Keratinocyte (primary cell): ENCODE data around the gene FBXO42. TPM values are rescaled to one million over a fixed set of nuclear protein-coding genes. Genes with fewer than 3 reads are reported as not detected.

Experiments
- DNase-seq: peaks from one replicate; pipeline ENCODE4 v3.0.0-alpha.2; 2011; ENCODE audit warnings: low read depth, missing footprints, low spot score
- FAIRE-seq: peaks from 2 replicates; lab custom pipeline; 2011; peaks lifted over from hg19 to GRCh38; lab: Jason Lieb, UNC
- H2AFZ ChIP-seq: 2 replicates; pipeline ENCODE4 v1.6.0; 2012; ENCODE audit warnings: low read length, control low read depth, inconsistent platforms; ENCODE audit not compliant: control insufficient read depth
- H3K27ac ChIP-seq: 2 replicates; pipeline ENCODE4 v1.5.1; 2011; ENCODE audit warnings: low read length; ENCODE audit not compliant: control insufficient read depth, insufficient read depth
- H3K27me3 ChIP-seq: 3 replicates; pipeline ENCODE4 v1.6.0; 2011; ENCODE audit warnings: low read length; ENCODE audit not compliant: control insufficient read depth, insufficient read depth; ENCODE audit errors: extremely low read depth
- H3K36me3 ChIP-seq, 2 experiments: 2 replicates in 1 of 2; 3 replicates in 1 of 2; pipeline ENCODE4 v1.5.1; 2011; ENCODE audit warnings: low read length in 2 of 2, mild to moderate bottlenecking in 1 of 2; ENCODE audit not compliant: control insufficient read depth in 2 of 2, insufficient read depth in 2 of 2; ENCODE audit errors: extremely low read depth in 1 of 2
- H3K4me1 ChIP-seq: 3 replicates; pipeline ENCODE4 v1.5.1; 2011; ENCODE audit warnings: low read length; ENCODE audit not compliant: control insufficient read depth, insufficient read depth; ENCODE audit errors: extremely low read depth
- H3K4me2 ChIP-seq: 3 replicates; pipeline ENCODE4 v1.6.0; 2011; ENCODE audit warnings: low read depth, low read length; ENCODE audit not compliant: control insufficient read depth, insufficient read depth; ENCODE audit errors: extremely low read depth
- H3K4me3 ChIP-seq, 3 experiments: fragments of 200-600 bp in 1 of 3; sonication (generic) in 1 of 3; 2 replicates in 2 of 3; 3 replicates in 1 of 3; pipeline ENCODE4 v1.5.1; 2011 to 2016; ENCODE audit warnings: low read length in 3 of 3, mild to moderate bottlenecking in 3 of 3, control low read depth in 2 of 3, inconsistent platforms in 1 of 3, low read depth in 1 of 3, mixed read lengths in 1 of 3, mixed run types in 1 of 3, moderate library complexity in 1 of 3; ENCODE audit not compliant: control insufficient read depth in 2 of 3, insufficient read depth in 2 of 3; ENCODE audit errors: extremely low read depth in 1 of 3
- H3K79me2 ChIP-seq: 2 replicates; pipeline ENCODE4 v1.6.0; 2012; ENCODE audit warnings: low read length; ENCODE audit not compliant: control insufficient read depth, insufficient read depth
- H3K9ac ChIP-seq: 3 replicates; pipeline ENCODE4 v1.6.0; 2011; ENCODE audit warnings: low read length; ENCODE audit not compliant: control insufficient read depth, insufficient read depth; ENCODE audit errors: extremely low read depth
- H3K9me1 ChIP-seq: 3 replicates; pipeline ENCODE4 v1.6.0; 2011; ENCODE audit warnings: low read length; ENCODE audit not compliant: control insufficient read depth, insufficient read depth; ENCODE audit errors: extremely low read depth
- H3K9me3 ChIP-seq: 2 replicates; pipeline ENCODE4 v1.5.1; 2012; ENCODE audit warnings: low read depth, low read length; ENCODE audit not compliant: control insufficient read depth
- H4K20me1 ChIP-seq: 3 replicates; pipeline ENCODE4 v1.6.0; 2011; ENCODE audit warnings: low read length; ENCODE audit not compliant: control insufficient read depth, insufficient read depth; ENCODE audit errors: extremely low read depth
- EZH2 ChIP-seq: IDR thresholded peaks from one replicate; pipeline ENCODE4 v1.6.1; 2012; ENCODE audit warnings: inconsistent platforms, mild to moderate bottlenecking, low read length, moderate library complexity
- dilution Hi-C: fragments of 300-500 bp; cut with MboI; formaldehyde crosslinking; loops from one replicate; pipeline ENCODE4 v1.7.0; 2020; ENCODE audit warnings: low sequenced_read_pairs; ENCODE audit not compliant: extremely low pct_ligation_motif_present
- polyA plus RNA-seq, 5 experiments: library from polyadenylated mRNA; depleted of rRNA in 3 of 5; stranded (reverse) in 3 of 5; stranded (forward) in 1 of 5; unstranded in 1 of 5; fragments of >200 nt; gene quantifications; 1 replicate in 1 of 5; 2 replicates in 3 of 5; 3 replicates in 1 of 5; pipeline versions ENCODE4 v1.2.1 to v1.2.3, GENCODE V29; 2011 to 2012; ENCODE audit warnings: missing spikeins in 2 of 5, low read depth in 1 of 5, low replicate concordance in 1 of 5
- TF ChIP-seq, protein P1 (sequence below), 3 experiments: IDR thresholded peaks in 1 of 3; conservative IDR thresholded peaks in 1 of 3; optimal IDR thresholded peaks in 1 of 3; 2 replicates in 2 of 3; 3 replicates in 1 of 3; pipeline versions ENCODE3 to v1.5.1; 2011; ENCODE audit warnings: low read length in 3 of 3, mild to moderate bottlenecking in 3 of 3, moderate library complexity in 2 of 3, control low read depth in 1 of 3, inconsistent platforms in 1 of 3; ENCODE audit not compliant: insufficient read depth in 2 of 3; ENCODE audit errors: extremely low read depth in 1 of 3

Gene FBXO42
- polyA plus RNA-seq, 1 donor (not counting 4 experiments of a cell fraction or from before 2014, with no cell fraction given) = 14.1 TPM

DNA sequence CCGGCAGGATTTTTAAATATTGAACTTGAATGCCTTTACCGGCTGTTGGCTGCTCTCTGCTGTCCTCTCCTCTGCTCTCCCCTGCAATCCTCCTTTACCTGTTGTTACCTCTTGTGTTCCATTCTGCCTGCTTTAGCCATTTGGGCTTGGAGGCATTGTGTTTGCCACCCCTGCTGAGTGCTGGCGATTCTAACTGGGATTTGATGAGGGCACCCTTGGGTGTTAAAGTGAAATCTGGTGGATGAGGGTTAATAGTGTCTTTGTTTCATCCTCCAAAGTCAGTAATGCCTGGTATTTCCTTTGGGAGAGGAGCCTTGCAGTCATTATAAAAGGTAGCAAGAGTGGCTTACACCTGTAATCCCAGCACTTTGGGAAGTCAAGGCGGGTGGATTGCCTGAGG, 24.7 kb upstream of the FBXO42 start:
- TF ChIP-seq, protein P1, sequence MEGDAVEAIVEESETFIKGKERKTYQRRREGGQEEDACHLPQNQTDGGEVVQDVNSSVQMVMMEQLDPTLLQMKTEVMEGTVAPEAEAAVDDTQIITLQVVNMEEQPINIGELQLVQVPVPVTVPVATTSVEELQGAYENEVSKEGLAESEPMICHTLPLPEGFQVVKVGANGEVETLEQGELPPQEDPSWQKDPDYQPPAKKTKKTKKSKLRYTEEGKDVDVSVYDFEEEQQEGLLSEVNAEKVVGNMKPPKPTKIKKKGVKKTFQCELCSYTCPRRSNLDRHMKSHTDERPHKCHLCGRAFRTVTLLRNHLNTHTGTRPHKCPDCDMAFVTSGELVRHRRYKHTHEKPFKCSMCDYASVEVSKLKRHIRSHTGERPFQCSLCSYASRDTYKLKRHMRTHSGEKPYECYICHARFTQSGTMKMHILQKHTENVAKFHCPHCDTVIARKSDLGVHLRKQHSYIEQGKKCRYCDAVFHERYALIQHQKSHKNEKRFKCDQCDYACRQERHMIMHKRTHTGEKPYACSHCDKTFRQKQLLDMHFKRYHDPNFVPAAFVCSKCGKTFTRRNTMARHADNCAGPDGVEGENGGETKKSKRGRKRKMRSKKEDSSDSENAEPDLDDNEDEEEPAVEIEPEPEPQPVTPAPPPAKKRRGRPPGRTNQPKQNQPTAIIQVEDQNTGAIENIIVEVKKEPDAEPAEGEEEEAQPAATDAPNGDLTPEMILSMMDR (optimal IDR thresholded peaks at IDR 0.05 in 1 of 3, IDR thresholded peaks at IDR 0.05 in 1 of 3, conservative IDR thresholded peaks at IDR 0.05 in 1 of 3; ENCODE audit: extremely low read depth in 1 of 3, insufficient read depth in 2 of 3, low read length in 3 of 3) = no peak
- no peak for TF ChIP-seq EZH2
- H3K9me3 ChIP-seq = no peaks in the 10 kb centered on the region
- no peak overlapping the region for H3K27ac ChIP-seq
- peaks cover 14% of the 10 kb centered on the region for H3K4me1 ChIP-seq
- H3K27me3 ChIP-seq = no peaks in the 10 kb centered on the region
- no peak for DNase-seq
- H3K4me3 ChIP-seq = no peak overlapping the region
- dilution Hi-C loops = no loop called here
- no peak for FAIRE-seq
- no peak overlapping the region for H2AFZ ChIP-seq
- H4K20me1 ChIP-seq = peaks cover 31% of the 10 kb centered on the region
- peaks cover 0 to 2% of the 10 kb centered on the region in 2 experiments for H3K36me3 ChIP-seq
- H3K79me2 ChIP-seq = peaks cover 98% of the 10 kb centered on the region
- H3K9ac ChIP-seq = no peak overlapping the region
- H3K4me2 ChIP-seq = no peak overlapping the region
- H3K9me1 ChIP-seq = peaks cover 5% of the 10 kb centered on the region

DNA sequence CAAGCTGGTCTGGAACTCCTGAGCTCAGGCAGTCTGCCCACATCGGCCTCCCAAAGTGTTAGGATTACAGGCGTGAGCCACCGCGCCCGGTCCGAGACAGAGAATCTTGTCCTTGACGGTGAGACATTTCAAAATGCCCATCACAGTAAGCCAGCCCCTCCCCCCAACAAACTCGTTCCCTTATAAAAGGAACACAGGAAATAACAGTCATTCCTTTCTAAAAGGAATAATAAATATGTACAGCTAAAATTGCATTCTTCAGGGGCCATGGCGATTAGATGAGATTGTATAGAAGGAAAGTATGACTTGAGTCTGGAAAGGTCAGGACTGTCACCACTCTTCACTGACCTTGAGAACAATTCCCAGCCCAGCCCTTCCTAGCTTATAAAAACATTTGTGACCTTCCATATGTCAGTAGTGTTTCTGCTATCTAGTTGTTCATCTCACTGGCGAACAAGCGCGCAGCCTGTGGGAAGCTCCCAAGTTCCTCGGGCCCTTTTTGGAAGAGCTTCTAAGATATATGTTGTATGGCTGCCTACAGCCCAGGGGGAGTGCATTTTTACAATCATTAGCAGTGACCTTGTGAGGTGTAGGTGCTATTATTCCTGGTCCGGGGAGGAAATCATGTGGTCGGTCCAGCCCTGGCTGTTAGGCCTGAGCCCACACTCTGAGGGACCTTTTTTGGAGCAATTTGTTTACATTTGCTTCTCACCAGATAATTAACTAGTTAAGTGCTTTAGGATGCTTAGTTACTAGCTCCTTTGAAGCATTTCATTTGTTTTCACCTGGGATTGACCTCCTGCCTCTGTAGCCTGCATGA, 23.5 kb upstream of the FBXO42 start:
- Histone ChIP-seq H3K36me3 (peaks cover 0 to 2% of the 10 kb centered on the region in 2 experiments), H3K4me3 (no peak overlapping the region), H3K27ac (no peak overlapping the region), H3K9me1 (peaks cover 5% of the 10 kb centered on the region), H2AFZ (no peak overlapping the region), H3K4me1 (peaks cover 23% of the 10 kb centered on the region), H3K79me2 (peaks cover 95% of the 10 kb centered on the region), H3K27me3 (no peaks in the 10 kb centered on the region), H3K4me2 (peak overlapping the region; percentile 19), H3K9ac (no peak overlapping the region), H4K20me1 (peaks cover 31% of the 10 kb centered on the region), H3K9me3 (no peaks in the 10 kb centered on the region)
- DNase-seq = no peak
- dilution Hi-C loops = no loop called here
- TF ChIP-seq EZH2 = no peak
- TF ChIP-seq, protein P1 (optimal IDR thresholded peaks at IDR 0.05 in 1 of 3, IDR thresholded peaks at IDR 0.05 in 1 of 3, conservative IDR thresholded peaks at IDR 0.05 in 1 of 3; ENCODE audit: extremely low read depth in 1 of 3, insufficient read depth in 2 of 3, low read length in 3 of 3) = no peak
- FAIRE-seq = no peak
